AG09319 (cell line): ENCODE data around the gene MYOZ3.

Source experiments
- DNase-seq: peaks from one replicate; pipeline ENCODE4 v3.0.0-alpha.2; 2010; ENCODE audit warnings: low read depth; ENCODE audit errors: extremely low read depth
- CTCF ChIP-seq: IDR thresholded peaks from 2 replicates; pipeline ENCODE4 v1.5.1; 2011; ENCODE audit warnings: low read depth, mild to moderate bottlenecking, inconsistent platforms, low read length, moderate library complexity

The MYOZ3 gene

GRCh38 chr5:150628936-150629485 is 32.0 kb upstream of the MYOZ3 start:
- TF ChIP-seq CTCF, result no peak
- DNase-seq, result no peak

- no peak for DNase-seq
- TF ChIP-seq CTCF, result no peak
Measured at GRCh38 chr5:150630016-150630415, 31.0 kb upstream of the MYOZ3 start.

DNA sequence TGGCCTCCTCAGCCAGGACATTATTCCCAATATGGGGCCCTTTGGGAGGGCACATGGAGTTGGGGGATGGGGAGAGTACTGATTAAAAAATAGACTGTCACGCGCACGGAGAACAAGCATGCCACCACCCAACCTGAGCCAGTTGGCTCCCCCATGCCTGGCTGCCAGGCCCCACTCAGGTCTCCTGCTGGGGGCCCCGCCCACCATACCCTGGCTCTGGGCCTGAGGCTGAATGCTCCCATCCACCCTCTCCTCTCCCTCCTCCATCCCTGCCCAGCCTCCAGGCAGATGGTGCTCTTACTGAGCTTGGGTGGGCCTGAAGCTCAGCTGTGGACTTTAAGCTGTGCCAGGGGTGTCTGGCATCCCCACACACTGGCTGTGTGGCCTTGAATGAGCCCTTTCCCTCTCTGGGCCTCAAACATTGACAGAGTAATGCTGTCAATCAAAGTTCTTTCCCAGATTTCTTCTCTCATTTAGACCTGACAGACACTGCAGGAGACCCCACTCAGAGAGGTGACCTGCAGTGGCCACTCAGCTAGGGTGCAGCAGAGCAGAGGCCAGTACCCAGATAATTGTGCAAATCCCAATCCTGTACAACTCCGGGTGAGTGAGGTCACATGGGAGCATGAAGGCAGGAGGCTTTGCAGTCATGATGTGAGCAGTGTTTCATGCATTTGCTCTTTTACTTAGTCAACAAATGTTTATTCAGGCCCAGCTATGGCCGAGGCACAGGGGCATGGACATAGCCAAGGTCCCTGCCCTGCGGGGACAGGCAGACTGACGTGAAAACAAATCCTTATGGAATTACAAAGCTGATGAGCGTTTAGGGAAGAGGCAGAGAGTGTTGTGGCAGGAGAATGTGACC is 30.4 kb upstream of the MYOZ3 start:
- no peak for TF ChIP-seq CTCF

DNA sequence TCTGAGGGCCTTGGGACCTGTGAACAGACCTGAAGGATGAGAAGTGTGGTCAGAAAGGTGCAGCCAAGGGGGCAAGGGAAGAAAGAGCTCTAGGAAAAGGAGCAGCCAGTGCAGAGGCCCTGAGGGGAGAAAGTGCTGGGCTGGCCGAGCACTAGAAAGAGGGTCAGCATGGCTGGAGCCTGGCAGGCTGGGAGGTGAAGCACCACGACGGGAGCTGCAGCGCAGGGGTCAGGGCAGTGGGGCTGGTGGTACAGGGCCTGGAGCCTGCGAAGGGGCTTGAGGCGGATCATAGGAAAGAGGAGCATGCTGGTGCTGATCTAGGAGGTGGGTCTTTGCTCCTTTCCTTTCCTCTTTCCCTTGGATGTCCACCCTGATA is 29.7 kb upstream of the MYOZ3 start:
- no peak for DNase-seq
- TF ChIP-seq CTCF, result no peak

More for the DNA sequence above, 30.4 kb upstream of the MYOZ3 start:
- no peak for DNase-seq

GRCh38 chr5:150632305-150633160 is 28.5 kb upstream of the MYOZ3 start:
- TF ChIP-seq CTCF, result no peak
- DNase-seq, result no peak

GRCh38 chr5:150633429-150633828 is 27.6 kb upstream of the MYOZ3 start:
- no peak for TF ChIP-seq CTCF
- DNase-seq, result no peak
